Activated CD4-positive, alpha-beta T cell treated with anti-CD3 and anti-CD28 coated beads, Interleukin-2, amount 50 U/mL, for 4 hours (primary cell): ENCODE results near the gene SELENOV.
"Not testable (repeated sequence)": the region's sequence is repeated elsewhere in the genome, so short reads cannot be mapped to it uniquely, and the experiment has no call there.

ENCODE experiments used
- DNase-seq, 2 experiments: peaks; one replicate each; pipeline ENCODE4 v3.0.0-alpha.2; 2020

The SELENOV gene, protein sequence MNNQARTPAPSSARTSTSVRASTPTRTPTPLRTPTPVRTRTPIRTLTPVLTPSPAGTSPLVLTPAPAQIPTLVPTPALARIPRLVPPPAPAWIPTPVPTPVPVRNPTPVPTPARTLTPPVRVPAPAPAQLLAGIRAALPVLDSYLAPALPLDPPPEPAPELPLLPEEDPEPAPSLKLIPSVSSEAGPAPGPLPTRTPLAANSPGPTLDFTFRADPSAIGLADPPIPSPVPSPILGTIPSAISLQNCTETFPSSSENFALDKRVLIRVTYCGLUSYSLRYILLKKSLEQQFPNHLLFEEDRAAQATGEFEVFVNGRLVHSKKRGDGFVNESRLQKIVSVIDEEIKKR

GRCh38 chr19:39514840-39515550 is at the start of gene SELENOV:
Gene SELENOV (plus strand): TSS chr19:39515139. CDS start chr19:39515213, 74 bp downstream.
- no peak for DNase-seq

DNA sequence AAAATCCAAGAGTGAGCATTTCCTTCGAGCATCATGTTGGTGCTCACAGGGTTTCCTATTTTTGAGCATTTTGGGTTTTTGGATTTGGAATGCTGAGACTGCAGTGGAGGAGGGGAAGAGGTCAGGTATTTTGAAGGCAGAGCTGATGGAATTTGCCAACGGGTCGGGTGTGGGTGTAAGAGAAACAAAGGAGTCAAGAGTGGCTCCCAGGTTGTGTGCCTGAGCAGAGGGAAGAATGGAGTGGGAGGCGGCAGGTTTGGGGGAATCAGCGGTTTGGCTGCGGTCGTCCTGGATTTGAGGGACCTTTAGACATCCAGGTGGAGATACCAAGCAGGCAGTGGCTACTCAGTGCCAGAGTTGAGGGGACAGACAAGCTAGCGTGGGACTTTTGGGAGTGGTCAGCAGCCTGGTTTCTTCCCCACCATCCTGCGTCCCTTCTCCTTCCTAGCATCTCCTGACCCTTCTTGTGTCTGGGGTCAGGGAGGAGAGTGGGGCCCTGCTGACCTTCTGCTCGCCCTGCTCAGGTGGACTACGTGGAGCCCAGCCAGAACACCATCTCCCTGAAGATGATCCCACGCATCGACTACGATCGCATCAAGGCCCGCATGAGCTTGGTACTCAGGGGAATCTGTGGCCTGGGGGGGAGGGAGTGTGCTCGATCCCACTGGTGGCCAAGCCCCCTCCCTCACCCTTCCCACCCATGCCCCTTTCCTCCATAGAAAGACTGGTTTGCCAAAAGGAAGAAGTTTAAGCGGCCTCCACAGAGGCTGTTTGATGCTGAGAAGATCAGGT is 48.8 kb upstream of the SELENOV start:
- DNase-seq, result no peak

- no peak for DNase-seq
Measured at GRCh38 chr19:39467941-39468340, 47.0 kb upstream of the SELENOV start.

- DNase-seq, result no peak
Measured at GRCh38 chr19:39469036-39469435, 45.9 kb upstream of the SELENOV start.

DNA sequence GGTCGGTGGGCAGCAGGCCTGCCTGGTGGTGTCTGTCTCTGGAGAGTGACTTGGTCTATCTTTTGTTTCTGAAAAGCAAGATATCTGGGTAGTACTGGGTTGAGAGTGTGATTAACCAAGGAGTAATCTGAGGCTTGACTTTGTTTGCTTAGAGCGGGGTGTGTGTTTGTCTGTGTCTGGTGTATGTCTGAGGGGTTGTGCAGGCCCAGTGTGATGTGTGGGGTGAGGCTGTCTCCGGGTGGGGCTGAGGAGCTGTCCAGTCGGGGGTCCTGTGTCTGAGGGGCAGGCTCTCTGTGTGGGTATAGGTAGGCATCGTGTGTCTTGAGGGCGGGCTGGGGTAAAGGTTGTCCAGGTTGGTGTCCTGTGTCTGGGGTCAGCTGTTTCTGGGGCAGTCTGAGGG is 45.4 kb upstream of the SELENOV start:
- DNase-seq, result no peak

- no peak for DNase-seq
Measured at GRCh38 chr19:39470724-39471339, 44.1 kb upstream of the SELENOV start.

GRCh38 chr19:39471756-39472536 is 43.0 kb upstream of the SELENOV start:
- DNase-seq, result no peak

GRCh38 chr19:39472746-39473442 is 42.0 kb upstream of the SELENOV start:
- DNase-seq, result no peak

- no peak for DNase-seq
Measured at GRCh38 chr19:39473443-39473960, 41.4 kb upstream of the SELENOV start.

DNA sequence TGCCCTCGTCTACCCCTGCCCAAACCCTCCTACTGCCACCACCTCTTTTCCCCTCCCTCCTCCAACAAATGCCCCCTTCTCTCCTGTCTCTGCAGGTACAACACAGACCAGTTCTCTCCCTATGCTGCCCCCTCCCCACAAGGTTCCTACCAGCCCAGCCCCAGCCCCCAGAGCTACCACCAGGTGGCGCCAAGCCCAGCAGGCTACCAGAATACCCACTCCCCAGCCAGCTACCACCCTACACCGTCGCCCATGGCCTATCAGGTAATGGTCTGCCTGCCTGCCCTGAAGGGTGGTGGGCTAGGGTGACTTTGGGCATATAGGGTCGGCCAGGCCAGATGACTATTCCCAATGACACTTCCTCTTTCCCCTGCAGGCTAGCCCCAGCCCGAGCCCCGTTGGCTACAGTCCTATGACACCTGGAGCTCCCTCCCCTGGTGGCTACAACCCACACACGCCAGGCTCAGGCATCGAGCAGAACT is 40.8 kb upstream of the SELENOV start:
- DNase-seq, result peak; percentile 76 to 78

DNA sequence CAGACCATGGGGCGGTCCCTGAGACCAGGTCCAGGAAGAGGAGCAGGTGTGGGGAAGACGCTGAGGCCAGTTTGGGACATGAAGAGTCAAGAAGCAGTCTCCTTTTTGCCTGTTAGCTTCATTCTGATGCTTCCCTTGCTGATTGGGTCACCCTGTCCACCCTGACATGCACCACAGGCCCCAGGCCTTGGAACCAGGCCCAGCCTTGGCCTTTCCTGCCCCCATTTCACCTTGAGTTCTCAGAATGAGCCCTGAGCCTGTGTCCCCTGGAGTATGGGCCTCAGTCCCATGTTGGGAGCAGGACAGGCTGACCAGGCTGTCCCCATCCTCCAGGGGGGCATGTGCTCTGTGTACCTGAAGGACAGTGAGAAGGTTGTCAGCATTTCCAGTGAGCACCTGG is 39.2 kb upstream of the SELENOV start:
- no peak for DNase-seq

DNA sequence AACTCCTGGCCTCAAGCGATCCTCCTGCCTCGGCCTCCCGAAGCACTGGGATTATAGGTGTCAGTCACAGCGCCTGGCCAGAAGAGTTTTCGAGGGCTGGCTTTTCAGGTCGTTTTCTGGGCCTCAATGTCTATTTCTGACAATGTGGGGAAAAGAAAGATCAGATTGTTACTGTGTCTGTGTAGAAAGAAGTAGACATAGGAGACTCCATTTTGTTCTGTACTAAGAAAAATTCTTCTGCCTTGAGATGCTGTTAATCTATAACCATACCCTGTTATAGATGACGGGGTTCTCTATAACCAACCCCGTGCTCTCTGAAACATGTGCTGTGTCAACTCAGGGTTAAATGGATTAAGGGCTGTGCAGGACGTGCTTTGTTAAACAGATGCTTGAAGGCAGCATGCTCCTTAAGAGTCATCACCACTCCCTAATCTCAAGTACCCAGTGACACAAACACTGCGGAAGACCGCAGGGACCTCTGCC is 35.6 kb upstream of the SELENOV start:
- not testable (repeated sequence) for DNase-seq

DNA sequence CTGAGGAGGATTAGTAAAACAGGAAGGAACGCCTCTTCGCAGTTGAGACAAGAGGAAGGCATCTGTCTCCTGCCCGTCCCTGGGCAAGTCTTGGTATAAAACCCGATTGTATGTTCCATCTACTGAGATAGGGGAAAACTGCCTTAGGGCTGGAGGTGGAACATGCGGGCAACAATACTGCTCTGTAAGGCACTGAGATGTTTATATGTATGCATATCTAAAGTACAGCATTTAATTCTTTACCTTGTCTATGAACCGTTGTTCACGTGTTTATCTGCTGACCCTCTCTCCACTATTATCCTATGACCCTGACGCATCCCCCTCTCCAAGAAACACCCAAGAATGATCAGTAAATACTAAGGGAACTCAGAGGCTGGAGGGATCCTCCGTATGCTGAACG is 35.0 kb upstream of the SELENOV start:
- DNase-seq, result no peak

- peak; percentile 97 for DNase-seq
Measured at GRCh38 chr19:39480337-39481228, 34.4 kb upstream of the SELENOV start, which contains the start of gene TIMM50. Gene TIMM50 (plus strand): TSS chr19:39480838. CDS start chr19:39480854, 16 bp downstream.

DNA sequence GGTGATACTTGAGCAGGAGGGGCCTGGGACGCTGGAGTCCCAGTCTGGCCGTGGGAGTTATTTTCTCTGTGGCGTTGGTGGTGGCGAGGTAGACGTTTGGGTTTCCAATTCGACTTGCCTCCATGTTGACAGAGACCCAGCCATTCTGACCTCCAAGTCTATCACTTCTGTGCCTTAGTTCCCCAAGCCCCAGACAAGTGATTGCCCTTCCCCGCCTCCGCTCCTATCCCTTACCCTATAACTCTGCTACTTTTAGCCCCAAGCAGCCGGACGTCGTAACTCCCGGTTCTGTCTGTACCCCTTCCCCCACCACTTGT is 33.8 kb upstream of the SELENOV start:
- DNase-seq, result no peak

GRCh38 chr19:39481676-39482075 is 33.3 kb upstream of the SELENOV start:
- DNase-seq, result no peak

DNA sequence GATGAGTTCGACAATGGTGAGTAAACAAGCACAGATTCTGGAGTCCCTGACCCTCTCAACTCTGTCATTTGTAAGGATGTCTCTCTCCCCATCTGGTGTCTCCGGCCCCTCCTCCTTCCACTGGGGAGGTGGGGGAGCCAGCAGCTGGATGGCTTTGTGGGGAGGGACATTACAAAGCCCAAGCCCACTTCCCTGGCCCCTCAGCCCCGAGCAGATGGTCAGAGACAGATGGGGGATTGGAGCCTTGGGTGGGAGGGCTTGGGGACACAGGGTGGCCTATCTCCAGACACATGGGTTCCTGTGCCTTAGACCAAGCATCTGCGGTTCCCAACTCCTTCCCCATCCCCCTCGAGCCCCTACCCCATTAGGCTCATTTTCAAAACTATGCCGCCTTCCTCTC is 31.8 kb upstream of the SELENOV start:
- DNase-seq, result no peak

GRCh38 chr19:39489756-39490155 is 25.2 kb upstream of the SELENOV start:
- no peak for DNase-seq

DNA sequence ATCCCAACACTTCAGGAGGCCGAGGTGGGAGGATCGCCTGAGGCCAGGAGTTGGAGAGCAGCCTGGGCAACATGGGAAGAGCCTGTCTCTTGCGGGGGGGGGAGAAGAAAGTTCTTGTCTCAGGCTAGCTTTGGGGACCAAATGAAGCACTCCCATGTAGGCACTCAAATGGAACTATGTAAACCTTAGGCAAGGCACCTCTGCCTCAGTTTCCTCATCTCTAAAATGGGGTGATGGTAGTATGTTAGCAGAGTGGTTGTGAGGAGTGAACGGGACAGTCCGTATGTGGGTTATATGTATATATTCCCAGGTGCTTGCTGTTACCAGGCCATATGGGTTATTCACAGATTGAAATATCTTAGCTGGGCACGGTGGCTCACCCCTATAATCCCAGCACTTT is 22.7 kb upstream of the SELENOV start:
- no peak for DNase-seq

DNA sequence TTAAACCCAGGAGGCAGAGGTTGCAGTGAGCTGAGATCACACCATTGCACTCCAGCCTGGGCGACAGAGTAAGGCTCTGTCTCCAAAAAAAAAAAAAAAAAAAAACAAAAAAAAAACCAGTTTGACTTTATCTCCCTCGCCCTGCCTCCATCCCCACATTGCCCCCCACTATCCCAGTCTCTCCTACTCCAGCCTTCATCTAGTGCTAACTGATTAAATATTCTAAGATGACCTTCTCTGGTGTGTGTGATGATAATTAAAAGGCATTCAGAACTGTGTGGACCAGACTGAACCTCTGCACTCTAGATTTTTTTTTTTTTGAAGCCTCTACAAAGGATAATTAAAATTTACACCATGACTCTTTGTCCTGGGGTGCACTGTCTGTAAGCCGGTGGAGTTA is 22.2 kb upstream of the SELENOV start:
- DNase-seq, result no peak
